SH-SY5Y (cell line): ENCODE data around the gene CYP26C1.

Source experiments
- GATA2 ChIP-seq: IDR thresholded peaks from 2 replicates; pipeline ENCODE4 v1.6.1; 2011; ENCODE audit warnings: mild to moderate bottlenecking, low read depth, low read length
- GATA3 ChIP-seq: IDR thresholded peaks from 2 replicates; pipeline ENCODE4 v1.6.1; 2011; ENCODE audit warnings: low read depth, mild to moderate bottlenecking, low read length, moderate library complexity

- TF ChIP-seq GATA2 (no peak), GATA3 (no peak)
Measured at GRCh38 chr10:93079663-93080349, 19.2 kb downstream of the CYP26C1 start.
